Fibroblast of skin of abdomen (primary cell): ENCODE measurements around the gene CXCR4. TPM values are rescaled to one million over a fixed set of nuclear protein-coding genes. Genes with fewer than 3 reads are reported as not detected.
A peak's percentile ranks its signal among the peaks of the same experiment; 100 is the strongest.

ENCODE experiments used
- DNase-seq: peaks from one replicate; pipeline ENCODE4 v3.0.0-alpha.2; 2013
- polyA plus RNA-seq, 2 experiments: library from polyadenylated mRNA; unstranded; fragments of 120-200 nt; gene quantifications; one replicate each; pipeline ENCODE4 v1.2.1, GENCODE V29; 2013; ENCODE audit not compliant: insufficient read length in 2 of 2

Gene CXCR4
- 0.10 TPM for polyA plus RNA-seq (2013, experiment 1 of 2; ENCODE audit: insufficient read length)
- 0.05 TPM for polyA plus RNA-seq (2013, experiment 2 of 2; ENCODE audit: insufficient read length)

DNA sequence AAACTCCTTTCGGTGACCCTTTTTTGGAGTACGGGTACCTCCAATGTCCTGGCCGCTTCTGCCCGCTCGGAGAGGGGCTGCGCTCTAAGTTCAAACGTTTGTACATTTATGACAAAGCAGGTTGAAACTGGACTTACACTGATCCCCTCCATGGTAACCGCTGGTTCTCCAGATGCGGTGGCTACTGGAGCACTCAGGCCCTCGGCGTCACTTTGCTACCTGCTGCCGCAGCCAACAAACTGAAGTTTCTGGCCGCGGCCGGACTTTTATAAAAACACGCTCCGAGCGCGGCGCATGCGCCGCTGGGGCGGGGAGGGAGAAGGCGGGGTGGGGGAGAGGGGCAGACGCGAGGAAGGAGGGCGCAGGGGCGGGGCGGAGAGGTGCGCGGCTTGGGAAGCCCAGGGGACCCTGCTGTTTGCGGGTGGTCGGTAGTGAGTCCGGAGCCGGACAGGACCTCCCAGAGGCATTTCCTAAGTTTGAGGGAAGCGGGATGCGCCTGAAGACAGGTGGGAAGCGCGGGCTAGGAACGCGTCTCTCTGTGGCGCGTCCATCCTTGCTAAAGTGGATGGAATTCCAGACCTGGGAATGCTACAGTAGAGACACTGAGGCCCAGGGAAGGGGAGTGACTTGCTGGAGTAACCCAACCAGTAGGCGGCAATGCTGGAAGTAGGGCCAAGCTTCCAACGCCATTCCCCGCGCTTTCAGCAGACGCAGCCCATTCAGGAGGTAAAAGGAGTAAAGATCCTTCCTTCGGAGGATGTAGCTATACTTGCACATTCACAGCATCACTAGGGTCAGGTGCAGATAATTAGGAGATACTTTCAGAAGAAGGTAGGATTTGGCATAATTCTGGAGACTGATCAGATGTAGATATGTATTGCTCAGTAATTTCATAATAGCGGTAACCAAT, at the start of gene CXCR4:
Gene CXCR4, minus strand, starts transcription at position 241 of the 910 bp plus-strand sequence. Its CDS starts 89 bp downstream, at position 152.
- peak; percentile 2 for DNase-seq

DNA sequence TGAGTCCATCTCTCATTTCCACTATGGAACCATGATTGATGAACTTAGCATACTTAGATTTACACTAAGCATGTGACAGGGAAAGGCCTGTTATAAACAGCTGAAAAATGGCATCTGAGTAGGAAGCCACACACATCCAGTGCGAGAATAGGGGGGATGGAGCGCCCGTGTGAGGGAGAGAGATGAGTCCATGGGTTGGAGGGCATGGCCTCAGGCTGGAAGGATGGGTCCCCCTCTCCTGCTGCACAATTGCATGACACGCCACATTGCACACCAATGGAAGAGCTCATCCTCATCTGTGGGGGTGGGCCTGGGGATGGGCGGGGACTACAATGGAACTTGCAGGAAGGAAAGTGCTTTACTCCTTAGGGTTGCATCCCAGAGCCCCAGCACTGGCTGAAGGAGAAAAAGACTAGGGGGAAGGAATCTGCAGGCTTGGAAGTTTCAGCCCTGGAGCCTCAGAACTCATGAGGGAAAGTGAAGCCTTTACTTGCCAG, 46.4 kb upstream of the CXCR4 start:
- DNase-seq, result no peak

DNA sequence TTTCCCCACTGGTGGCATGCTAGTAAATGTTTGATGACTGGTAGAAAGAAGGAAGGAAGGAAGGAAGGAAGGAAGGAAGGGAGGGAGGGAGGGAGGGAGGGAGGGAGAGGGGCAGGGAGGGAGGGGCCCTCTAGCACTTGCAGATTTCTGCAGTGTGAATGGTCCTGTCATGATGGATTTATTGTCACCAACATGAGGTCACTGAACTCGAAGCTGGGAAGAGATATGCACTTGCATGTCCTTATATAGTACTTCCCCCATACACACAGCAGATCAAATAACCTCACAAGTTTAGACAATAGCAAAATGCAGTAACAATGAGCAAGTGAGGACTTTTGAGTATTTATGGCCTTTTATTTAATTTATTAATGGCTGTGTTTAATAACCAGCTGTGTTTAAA, 44.5 kb upstream of the CXCR4 start:
- DNase-seq, result no peak

DNA sequence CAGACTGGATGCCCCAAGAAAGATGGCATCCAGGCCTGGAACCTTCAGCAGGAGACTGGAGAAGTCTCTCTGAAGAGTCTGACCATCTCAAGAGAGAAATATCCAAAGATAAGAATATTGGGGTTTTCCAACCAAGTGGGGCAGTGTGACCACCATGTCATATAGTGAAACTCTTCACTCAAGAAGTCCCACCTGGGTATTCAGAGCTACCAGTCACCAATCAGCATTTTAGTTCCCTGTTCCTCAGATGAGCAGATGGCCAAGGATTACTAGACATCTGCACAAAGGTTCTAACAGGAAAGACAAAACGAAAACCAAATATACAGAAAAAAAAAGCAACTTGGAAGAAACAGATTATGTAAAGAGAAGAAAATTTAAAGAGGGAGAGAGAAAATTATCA, 38.5 kb upstream of the CXCR4 start:
- DNase-seq, result no peak

DNA sequence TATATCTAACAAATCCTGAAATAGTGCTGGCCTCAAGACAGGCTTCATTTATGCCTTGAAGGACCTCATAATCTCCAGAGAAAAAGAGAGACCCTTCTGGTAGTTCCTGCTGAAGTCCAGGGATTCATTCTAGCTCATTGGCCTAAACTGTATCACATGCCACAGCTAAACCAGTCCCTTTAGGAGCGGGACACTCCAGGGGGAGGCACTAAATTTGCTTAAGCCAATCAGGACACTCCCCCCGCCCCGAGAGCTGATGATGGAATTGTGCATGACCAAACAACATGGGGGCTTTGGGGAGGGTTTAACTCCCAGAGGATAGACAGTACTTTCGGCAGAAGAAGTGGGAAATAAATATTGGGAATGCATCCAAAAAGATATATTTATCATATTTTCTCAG, 36.4 kb upstream of the CXCR4 start:
- DNase-seq, result no peak

DNA sequence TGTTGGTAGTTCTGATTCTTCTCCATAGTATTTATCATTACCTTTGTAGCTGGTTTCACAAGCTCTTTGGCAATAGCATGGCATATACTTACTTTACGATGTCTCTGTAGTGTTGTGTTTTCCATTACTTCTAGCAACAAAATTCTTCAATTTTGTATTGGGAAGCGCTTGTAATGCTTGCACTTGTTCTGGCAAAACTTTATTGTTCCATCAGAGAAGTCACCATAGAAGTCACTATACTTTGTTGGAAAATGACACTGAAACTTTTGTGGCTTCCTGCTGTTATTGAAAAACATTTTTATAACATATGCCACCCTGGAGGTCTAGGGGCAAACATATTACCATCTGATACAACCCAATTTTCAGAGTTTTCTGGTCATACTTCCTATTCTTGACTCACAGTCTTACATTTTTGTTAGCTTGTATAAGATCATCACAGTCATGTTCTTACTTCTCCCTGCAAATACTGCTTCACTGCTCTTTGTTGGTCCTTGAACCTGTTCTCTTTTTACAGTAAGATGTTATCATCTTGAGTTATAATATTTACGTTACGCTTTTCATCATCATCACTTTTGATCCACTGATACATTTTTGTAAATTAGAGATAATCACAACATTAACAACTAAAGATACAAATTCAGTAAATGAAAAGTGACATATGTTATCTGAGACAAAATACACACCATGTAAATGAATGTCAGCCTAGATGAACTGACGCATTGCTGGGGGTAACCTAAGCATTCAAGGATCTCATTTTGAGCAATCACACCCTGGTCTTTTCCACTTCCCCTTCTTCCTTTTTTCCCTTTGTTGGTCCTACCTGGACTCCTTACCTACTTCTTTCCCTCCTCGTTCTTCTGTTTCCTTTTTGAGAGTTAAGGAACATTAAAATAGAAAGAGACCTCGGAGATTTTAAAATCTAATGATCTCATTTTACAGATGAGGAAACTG, 33.3 kb upstream of the CXCR4 start:
- no peak for DNase-seq

DNA sequence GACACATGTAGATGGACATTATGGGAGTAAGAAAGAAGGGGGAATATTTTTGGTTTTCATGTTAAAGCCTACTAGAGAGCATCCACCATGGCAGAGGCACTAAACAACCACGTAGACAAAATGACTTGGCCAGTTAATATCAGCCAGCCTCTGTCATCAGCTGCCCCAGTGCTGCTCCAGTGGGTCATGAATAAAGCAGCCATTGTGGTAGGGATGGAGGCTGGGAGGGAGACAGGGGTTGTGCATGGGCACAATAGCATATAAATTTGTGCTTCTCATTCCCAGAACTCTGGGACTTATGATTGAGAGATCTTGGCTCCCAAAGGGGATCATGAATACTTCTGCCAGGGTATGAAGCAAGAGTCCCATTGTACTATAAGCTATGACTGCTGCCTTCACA, 31.1 kb upstream of the CXCR4 start:
- no peak for DNase-seq

DNA sequence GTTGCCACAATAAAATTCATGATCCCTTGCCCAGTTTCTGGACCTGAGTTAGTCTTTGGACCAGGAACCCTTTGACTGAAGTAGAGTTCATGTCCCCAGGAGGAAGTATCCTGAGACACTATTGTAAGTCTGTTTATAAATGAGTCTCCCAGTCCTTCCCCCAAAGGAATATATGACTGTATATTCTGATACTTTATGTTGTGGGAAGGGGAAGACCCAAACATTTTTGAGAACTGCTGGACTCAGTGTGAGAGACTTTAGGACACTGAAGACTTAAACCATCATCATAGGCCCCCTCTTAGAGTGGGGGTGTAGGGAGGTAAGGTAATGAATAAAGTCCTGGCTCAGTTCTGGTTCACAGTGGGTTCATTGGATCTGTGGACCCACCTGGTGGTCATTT, 28.6 kb upstream of the CXCR4 start:
- DNase-seq, result no peak

DNA sequence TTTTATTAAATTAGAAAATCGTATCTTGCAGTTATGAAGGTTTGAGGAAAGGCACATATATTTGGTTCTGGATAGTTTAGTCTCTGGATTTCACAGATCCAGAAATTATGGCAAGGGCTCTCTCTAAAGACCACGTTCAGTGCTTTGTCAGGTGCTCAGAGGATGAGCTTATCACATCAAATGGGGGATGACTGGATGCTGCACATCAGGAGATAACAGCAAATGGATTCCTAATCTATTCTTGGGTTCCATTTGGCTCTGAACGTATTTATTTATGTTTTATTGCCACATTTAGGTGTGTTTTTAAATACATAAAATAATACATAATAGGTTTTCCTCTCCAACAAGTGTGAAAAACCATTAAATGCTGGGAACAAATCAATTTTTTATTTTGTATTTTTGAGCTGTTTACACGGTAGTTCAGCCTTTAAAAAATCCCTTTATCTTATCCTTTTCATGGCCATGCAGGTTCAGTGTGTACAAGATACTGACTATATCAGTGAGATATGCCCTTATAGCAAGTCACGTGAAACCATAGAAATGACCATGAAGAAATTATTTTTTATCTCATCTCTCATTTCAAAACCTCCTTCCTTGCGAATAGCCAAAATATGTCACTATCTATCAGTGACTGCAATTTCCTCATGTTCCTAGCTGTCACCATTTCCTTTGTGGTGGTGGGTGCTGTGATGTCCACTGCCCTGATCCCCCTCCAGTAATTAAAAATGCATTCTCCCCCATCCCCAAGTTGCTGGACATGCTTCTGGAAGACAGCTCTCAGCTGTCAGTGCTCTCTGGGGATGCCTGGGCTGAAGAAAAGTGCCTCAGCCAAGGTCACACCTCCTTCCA, 25.9 kb upstream of the CXCR4 start:
- no peak for DNase-seq

DNA sequence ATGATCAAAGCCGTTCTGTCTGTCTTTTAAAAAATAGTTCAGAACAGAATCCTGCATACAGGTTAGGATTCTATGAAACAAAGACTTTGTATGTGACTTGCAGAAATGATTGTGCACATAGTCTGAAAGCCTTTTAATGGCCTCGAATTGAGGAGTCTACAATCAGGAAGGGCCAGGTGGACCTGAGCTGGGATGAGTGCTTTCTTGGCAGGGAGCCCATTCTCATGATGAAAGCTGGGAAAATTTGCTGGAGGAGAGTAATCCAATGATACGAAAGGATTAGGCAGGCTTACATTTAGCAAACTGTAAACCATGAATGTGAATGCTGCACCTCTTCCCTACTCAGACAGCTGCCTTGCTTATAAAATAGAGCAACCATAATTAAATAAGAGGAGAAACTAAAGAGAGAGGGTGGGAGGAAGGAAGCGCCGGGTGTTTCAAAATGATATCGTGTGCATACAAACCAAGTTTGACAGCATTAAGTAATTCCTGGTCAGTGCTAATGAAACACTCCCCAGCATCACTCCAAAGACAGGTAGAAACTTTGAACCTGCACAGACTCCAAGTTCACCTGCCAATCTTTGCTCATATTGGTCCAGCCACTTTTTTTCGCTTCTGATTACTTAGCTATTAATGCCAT, 23.7 kb upstream of the CXCR4 start:
- no peak for DNase-seq

DNA sequence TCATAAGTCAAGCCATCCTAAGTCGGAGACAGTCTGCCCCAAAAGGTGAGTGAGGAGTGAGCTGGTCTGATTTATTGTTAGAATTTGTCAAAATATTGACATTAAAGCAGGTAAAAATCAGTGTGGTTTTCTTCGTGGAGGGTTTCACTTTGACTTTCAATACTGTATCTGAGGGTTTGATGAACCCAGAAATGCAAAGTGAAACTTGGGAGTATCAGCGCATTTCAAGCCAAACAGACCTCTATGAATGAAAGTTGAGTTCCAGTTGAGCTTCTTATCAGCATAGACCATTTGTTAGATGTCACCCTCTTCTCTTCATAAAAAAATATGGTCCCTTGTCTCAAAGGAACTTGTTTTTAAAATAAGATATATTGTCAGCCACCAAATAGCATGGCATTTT, 21.7 kb upstream of the CXCR4 start:
- DNase-seq, result no peak

DNA sequence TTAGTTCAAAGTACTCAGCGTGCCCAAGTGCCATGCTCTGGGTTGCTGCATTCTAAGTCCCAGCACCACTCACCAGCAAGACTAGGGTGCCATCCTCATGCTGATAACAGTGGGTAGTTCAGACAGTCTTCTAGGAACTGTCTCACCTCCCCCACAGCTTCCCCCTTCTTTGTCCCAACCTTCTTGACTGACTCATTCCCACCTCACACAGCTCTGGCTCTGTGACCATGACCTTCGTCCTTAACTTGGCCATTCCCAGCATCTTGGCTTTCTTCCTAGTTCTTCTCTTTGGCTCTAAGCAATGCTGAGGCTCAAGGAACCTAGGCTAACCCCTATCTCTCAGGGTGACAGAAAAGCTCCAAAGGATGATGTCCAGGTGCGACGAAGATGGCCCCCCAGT, 20.0 kb upstream of the CXCR4 start:
- DNase-seq, result no peak

DNA sequence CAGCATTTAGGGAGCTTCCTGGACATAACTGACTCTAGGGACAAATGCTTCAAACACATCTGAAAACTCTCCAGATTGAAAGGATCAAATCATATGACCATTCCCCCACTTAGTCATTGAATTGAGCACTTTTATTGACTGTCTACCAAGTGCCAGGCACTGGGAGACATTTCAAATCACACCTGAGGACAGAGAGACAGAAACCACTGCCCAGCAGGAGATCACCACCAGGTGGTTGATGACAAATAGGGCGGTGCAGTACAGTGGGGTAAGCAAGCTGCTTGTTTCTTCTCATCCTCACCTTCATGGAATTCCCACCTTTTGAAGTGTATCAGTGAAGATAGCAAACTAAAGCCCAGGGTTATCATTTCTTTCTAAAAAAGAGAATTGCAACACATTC, 19.0 kb upstream of the CXCR4 start:
- no peak for DNase-seq

DNA sequence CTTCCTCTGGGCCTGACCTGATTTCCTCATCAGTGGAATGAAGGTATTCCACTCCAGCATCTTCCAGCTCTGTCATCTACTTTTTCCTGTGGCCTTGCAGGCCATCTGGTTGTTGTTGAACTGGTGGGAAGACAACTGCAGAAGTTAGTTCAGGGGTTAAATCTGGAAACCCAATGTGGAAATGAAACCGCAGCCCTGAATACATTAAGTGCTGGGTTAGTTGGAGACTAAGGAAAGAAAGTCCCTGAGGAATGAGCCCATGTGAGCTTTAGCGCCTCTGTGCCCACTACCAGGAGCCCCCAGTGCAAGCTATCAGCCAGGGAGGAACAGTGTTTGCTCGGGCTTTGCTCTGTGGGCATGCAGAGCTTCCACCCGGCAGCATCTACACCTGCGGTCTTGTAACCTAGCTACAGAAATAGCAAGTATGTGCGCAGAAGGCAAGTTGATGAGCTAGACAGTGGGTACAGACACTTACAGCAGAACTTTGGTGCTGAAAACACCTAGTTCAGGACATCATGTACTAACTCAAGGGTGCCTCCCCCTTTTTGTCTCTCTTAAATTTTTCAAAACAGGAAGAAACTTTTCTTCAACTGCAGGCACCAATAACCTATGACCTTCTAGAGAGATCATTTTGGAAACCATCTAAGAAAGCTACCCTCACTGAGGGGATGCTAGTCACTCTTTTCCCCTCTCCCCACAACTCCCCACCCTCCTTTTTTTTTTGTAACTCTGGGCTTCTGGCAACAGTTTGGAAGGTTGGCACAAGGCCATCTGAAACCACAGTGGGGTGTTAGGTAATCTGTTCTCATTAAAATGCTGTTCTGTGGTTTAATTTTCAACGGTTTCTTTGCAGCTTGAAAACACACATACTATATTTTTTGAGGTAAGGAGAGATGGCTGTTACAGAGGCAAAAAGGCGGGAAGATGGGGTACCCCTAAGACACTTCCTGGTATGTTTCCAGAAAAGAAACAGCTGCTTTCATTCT, 18.3 kb upstream of the CXCR4 start:
- DNase-seq, result no peak

DNA sequence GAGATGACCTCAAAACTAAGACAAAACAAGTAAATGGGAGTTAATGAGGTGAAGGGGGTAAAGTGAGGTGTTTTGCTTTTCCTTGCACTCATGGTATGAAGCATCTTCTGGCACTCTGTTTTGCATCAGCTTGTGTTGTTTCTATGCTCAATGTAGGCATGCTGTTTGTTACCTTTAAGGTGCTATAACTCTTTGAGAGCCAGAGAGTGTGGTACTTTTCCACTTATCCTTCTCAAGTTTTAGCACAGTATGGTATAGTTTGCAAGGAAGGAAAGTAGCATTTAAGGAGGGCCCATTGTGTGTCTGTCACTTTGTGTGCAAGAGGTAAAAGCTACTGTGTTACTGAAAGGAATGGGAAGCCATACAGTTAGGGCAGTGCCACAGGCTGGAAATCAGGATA, 17.5 kb upstream of the CXCR4 start:
- no peak for DNase-seq

DNA sequence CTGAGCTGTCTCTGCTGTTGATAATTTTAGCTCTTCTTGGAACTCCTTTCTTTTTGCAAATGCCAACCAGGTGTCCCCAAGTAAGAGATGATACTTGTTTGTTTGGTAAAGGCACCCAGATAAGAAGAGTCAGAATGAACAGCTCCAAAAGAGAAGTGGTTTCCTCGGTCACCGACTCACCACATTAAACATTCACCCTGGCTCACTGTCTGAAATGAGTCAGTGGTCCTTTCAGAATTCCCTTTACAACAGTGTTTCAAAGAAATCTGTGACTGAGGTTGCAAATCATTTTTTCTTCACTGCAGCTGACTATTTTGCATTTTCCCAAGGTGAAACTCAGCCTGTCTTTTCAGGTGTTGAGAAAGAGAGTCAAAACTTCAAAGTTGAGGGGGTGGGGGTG, 16.2 kb upstream of the CXCR4 start:
- DNase-seq, result no peak

DNA sequence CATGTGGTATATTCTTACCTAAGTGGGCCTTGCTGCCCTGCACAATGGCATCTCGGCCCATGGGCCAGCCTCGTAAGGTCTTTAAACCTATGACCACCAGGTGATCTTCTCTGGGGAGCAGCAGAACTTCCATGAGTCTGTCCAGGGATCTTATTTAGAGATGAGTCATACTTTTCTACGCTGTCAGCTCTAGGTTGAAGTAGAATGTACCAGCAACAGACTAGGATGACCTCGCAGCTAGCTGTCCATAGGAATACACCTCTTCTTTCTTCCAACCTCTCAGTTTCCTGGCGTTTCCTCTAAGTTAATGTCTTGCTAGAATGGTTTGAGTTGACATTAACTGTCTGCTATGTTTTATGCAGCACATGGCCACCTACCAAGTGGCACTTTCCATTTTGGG, 15.6 kb upstream of the CXCR4 start:
- no peak for DNase-seq

DNA sequence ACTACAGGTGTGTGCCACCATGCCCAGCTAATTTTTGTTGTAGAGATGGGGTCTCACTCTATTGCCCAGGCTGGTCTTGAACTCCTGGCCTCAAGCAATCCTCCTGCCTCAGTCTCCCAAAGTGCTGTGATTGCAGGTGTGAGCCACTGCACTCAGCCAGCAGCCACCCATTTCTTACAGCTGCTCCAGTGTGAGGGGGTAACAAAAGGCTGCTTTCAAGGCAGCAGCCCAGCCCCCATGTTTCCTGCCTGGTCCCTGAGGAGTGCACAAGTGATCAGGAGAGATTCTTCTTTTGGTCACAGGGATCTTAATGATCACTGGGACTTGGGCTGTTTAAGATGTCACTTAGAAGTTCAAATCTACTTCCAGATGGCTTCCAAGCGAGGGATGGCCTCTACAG, 15.2 kb upstream of the CXCR4 start:
- no peak for DNase-seq

DNA sequence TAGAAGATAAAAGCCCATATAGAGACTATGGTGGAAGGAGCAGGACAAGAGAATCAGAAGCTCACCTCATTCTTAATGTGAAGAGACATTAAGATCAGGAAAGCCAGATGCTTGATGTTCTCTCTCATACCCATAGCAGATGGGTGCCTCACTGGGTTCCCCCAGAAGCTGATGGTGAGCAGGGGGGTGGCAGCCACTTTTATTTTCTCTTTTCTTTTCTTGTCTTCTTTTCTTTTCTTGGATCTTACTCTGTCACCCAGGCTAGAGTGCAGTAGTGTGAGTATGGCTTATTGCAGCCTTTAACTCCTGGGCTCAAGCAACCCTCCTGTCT, 14.8 kb upstream of the CXCR4 start:
- no peak for DNase-seq
